ENCODE results near the gene YOD1. TPM values are rescaled to one million over a fixed set of nuclear protein-coding genes. Genes with fewer than 3 reads are reported as not detected.

The YOD1 gene
- total RNA-seq, 3 donors from 2014 or later, result 9.1 to 10.2 (median 9.9) TPM

GRCh38 chr1:207063014-207063413, 12.0 kb upstream of the YOD1 start:
- Mint-ChIP-seq H3K9me3 (no peaks in the 10 kb centered on the region), H3K27me3 (ENCODE audit: low read depth) (no peaks in the 10 kb centered on the region)

GRCh38 chr1:207062058-207062457, 11.1 kb upstream of the YOD1 start:
- no peaks in the 10 kb centered on the region for H3K4me1 Mint-ChIP-seq (ENCODE audit: low read depth)
- H3K4me3 Mint-ChIP-seq, result no peak overlapping the region
- peaks cover 11% of the 10 kb centered on the region for H3K36me3 Mint-ChIP-seq (ENCODE audit: insufficient read depth)
- no peak for DNase-seq
- no peak for ATAC-seq
- no peaks in the 10 kb centered on the region for H3K27me3 Mint-ChIP-seq (ENCODE audit: low read depth)
- H3K9me3 Mint-ChIP-seq, result no peaks in the 10 kb centered on the region

More at GRCh38 chr1:207063014-207063413, 12.0 kb upstream of the YOD1 start:
- DNase-seq (no peak), ATAC-seq (no peak)
- Mint-ChIP-seq H3K4me1 (ENCODE audit: low read depth) (no peaks in the 10 kb centered on the region), H3K4me3 (no peak overlapping the region), H3K36me3 (ENCODE audit: insufficient read depth) (peaks cover 13% of the 10 kb centered on the region)

GRCh38 chr1:207060596-207060995, 9.6 kb upstream of the YOD1 start:
- H3K9me3 Mint-ChIP-seq, result no peaks in the 10 kb centered on the region

DNA sequence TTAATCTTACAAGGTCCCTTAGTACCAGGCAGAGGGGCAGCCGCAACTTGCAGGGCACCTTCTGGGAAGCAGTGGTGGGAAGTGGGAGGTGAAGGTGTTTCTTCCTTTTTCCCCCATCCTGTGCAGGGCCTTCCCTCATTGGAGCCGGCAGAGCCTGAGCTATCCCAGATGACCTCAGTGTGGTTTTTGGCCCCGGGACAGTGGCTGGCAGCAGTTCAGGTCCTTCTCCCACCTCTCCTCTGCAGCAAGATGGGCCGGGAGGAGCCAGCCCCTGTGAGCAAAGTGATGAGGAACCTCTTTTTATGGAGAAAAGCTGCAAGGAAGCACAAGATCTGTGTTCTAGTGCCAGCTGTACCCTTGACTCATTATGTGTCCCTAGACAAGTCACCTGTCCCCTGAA, 8.9 kb upstream of the YOD1 start:
- Mint-ChIP-seq H3K9me3 (no peaks in the 10 kb centered on the region), H3K27me3 (ENCODE audit: low read depth) (no peaks in the 10 kb centered on the region), H3K36me3 (ENCODE audit: insufficient read depth) (peaks cover 8% of the 10 kb centered on the region), H3K4me3 (no peak overlapping the region), H3K4me1 (ENCODE audit: low read depth) (no peaks in the 10 kb centered on the region)
- DNase-seq, result no peak
- no peak for ATAC-seq

More at GRCh38 chr1:207060596-207060995, 9.6 kb upstream of the YOD1 start:
- ATAC-seq (no peak), DNase-seq (no peak)
- Mint-ChIP-seq H3K4me1 (ENCODE audit: low read depth) (no peaks in the 10 kb centered on the region), H3K27me3 (ENCODE audit: low read depth) (no peaks in the 10 kb centered on the region), H3K36me3 (ENCODE audit: insufficient read depth) (peaks cover 11% of the 10 kb centered on the region), H3K4me3 (no peak overlapping the region)

- Mint-ChIP-seq H3K36me3 (ENCODE audit: insufficient read depth) (peaks cover 7% of the 10 kb centered on the region), H3K9me3 (no peaks in the 10 kb centered on the region), H3K4me3 (no peak overlapping the region), H3K27me3 (ENCODE audit: low read depth) (no peaks in the 10 kb centered on the region), H3K4me1 (ENCODE audit: low read depth) (no peaks in the 10 kb centered on the region)
- DNase-seq (no peak), ATAC-seq (no peak)
Observed at GRCh38 chr1:207058878-207059867, 8.2 kb upstream of the YOD1 start.

DNA sequence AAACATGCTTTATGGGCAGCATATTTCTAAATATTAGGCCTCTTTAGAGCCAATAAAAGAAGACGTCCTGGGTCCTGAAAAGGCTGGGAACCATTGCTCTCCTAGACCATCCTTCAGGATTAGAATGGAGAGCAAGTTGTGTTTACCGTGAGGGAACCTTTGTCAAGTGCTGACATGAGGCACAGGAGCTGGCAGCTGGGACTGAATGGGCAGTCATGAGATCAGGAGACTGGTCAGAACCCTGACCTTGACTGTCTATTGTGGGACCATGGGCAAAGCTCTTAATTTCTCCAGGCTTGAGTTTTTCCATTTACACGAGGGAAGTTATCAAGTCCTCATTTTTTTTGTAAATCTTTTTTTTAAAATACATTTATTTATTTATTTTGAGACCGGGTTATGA, 7.2 kb upstream of the YOD1 start:
- DNase-seq (no peak), ATAC-seq (no peak)
- Mint-ChIP-seq H3K4me1 (ENCODE audit: low read depth) (peaks cover 3% of the 10 kb centered on the region), H3K36me3 (ENCODE audit: insufficient read depth) (peaks cover 7% of the 10 kb centered on the region), H3K27me3 (ENCODE audit: low read depth) (no peaks in the 10 kb centered on the region), H3K4me3 (no peak overlapping the region), H3K9me3 (no peaks in the 10 kb centered on the region)

DNA sequence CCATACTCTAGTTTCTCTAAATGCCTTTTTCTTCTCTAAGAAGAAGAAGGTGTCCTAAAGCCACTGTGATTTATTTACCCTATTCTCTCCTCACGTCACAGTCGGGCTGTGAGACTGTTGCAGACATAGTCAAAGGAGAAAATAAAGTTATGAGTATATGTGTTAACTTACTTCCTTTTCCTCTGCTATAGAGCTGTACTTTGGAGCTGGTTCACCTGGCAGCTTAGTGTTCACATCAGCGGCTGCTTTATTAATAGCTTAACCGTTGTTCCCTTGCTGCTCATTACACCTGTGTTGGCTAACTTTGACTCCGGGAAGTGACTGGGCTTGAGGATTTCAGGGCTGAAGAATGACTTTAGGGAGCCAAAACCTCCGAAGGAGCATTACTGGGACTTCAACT, 5.7 kb upstream of the YOD1 start:
- DNase-seq (no peak), ATAC-seq (no peak)
- Mint-ChIP-seq H3K27me3 (ENCODE audit: low read depth) (no peaks in the 10 kb centered on the region), H3K4me3 (no peak overlapping the region), H3K4me1 (ENCODE audit: low read depth) (peaks cover 17% of the 10 kb centered on the region), H3K36me3 (ENCODE audit: insufficient read depth) (peaks cover 2% of the 10 kb centered on the region), H3K9me3 (no peaks in the 10 kb centered on the region)

DNA sequence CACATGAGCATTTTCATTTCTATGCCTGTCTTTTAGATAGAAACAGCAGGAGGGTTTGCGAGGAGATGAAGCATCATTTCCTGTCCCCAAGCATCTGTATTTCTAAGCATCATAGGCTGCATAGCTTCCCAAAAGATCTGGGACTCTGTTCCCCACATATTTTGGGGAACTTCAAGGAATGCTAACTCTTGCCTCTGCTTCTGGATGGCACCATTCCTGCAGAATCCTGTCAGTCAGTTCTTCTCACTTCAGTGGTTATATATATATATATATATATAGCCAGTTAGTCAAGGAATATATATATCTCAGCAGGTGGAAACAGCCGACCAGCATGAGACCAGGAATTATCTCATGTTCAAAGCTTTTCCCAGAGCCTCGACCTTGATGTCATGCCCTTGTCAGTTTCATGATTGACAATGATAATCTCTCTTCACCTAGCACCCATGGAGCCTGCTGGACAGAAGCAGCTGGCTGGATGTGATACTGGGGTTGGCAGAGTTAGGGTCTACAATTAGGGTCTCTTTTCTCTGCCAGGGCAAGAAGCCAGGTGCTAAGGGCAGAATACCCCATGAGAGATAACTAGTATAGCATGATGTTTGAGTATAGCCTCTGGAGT, 4.5 kb upstream of the YOD1 start:
- no peaks in the 10 kb centered on the region for H3K9me3 Mint-ChIP-seq
- ATAC-seq, result no peak
- H3K27me3 Mint-ChIP-seq (ENCODE audit: low read depth), result no peaks in the 10 kb centered on the region
- H3K4me1 Mint-ChIP-seq (ENCODE audit: low read depth), result peaks cover 25% of the 10 kb centered on the region
- H3K36me3 Mint-ChIP-seq (ENCODE audit: insufficient read depth), result no peaks in the 10 kb centered on the region
- H3K4me3 Mint-ChIP-seq, result no peak overlapping the region
- DNase-seq, result no peak

- Mint-ChIP-seq H3K36me3 (ENCODE audit: insufficient read depth) (no peaks in the 10 kb centered on the region), H3K4me3 (no peak overlapping the region), H3K9me3 (no peaks in the 10 kb centered on the region), H3K27me3 (ENCODE audit: low read depth) (no peaks in the 10 kb centered on the region), H3K4me1 (ENCODE audit: low read depth) (peaks cover 29% of the 10 kb centered on the region)
- DNase-seq (no peak), ATAC-seq (no peak)
Observed at GRCh38 chr1:207054491-207054890, 3.5 kb upstream of the YOD1 start.

- Mint-ChIP-seq H3K4me3 (peak within 1 kb of the TSS; percentile 95), H3K4me1 (ENCODE audit: low read depth) (peaks cover 33% of the 10 kb centered on the region), H3K9me3 (no peaks in the 10 kb centered on the region), H3K27me3 (ENCODE audit: low read depth) (no peaks in the 10 kb centered on the region), H3K36me3 (ENCODE audit: insufficient read depth) (peaks cover 5% of the 10 kb centered on the region)
- ATAC-seq (peak; percentile 87 to 90), DNase-seq (peak; percentile 94)
Observed at GRCh38 chr1:207052911-207053769, 2.1 kb upstream of the YOD1 start, which contains the start of gene PFKFB2. Gene PFKFB2 (plus strand): TSS chr1:207053275. CDS start chr1:207054718, 1,443 bp downstream.

DNA sequence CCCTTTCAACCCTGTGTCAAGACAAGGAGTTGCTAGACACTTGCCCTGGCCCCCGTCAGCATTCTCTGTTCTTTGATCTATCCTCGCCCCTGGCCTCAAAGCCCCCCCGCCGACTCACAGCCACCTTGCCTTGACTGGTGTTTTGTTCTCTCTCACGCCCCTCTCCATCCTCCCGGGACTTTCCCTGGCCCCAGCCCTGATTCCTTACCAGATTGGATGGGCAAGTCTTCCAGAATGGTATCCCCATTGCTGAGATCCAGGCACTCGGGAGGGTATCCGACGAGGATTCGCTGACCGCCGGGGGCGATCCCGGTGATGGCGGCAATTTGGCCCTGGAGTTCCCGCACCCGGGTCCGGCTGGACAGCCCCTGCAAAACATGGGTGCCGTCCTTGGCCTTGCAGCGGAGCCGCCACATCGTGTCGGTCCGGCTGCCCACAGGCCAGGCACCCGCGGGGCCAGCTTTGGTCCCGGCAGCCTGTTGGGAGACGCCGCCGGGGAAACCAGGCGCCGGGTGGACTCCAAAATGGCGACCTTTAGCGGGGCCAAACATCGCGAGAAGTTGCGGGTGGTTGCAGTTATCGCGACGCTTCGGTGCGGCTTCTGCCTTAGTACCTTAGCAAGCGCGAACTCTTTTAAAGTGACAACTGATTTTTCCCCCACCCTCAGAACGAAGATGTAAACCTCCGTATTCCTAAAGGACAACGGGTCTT, 373 bp downstream of the YOD1 start:
- peak; percentile 61 to 64 for ATAC-seq
- Mint-ChIP-seq H3K27me3 (ENCODE audit: low read depth) (no peaks in the 10 kb centered on the region), H3K4me3 (peak overlapping the region; percentile 93), H3K36me3 (ENCODE audit: insufficient read depth) (peaks cover 12% of the 10 kb centered on the region), H3K9me3 (no peaks in the 10 kb centered on the region), H3K4me1 (ENCODE audit: low read depth) (peaks cover 43% of the 10 kb centered on the region)
- peak; percentile 89 for DNase-seq

GRCh38 chr1:207049974-207050391, 1.0 kb downstream of the YOD1 start:
- no peaks in the 10 kb centered on the region for H3K27me3 Mint-ChIP-seq (ENCODE audit: low read depth)
- H3K9me3 Mint-ChIP-seq, result no peaks in the 10 kb centered on the region
- peaks cover 48% of the 10 kb centered on the region for H3K4me1 Mint-ChIP-seq (ENCODE audit: low read depth)
- ATAC-seq, result peak; percentile 49 to 51
- H3K4me3 Mint-ChIP-seq, result peak overlapping the region; percentile 93
- peak; percentile 42 for DNase-seq
- peaks cover 12% of the 10 kb centered on the region for H3K36me3 Mint-ChIP-seq (ENCODE audit: insufficient read depth)

- peak overlapping the region; percentile 93 for H3K4me3 Mint-ChIP-seq
- no peaks in the 10 kb centered on the region for H3K27me3 Mint-ChIP-seq (ENCODE audit: low read depth)
- DNase-seq, result no peak
- ATAC-seq, result no peak
- peaks cover 15% of the 10 kb centered on the region for H3K36me3 Mint-ChIP-seq (ENCODE audit: insufficient read depth)
- H3K4me1 Mint-ChIP-seq (ENCODE audit: low read depth), result peaks cover 52% of the 10 kb centered on the region
- H3K9me3 Mint-ChIP-seq, result no peaks in the 10 kb centered on the region
Observed at GRCh38 chr1:207049514-207049913, 1.5 kb downstream of the YOD1 start.
